A549 (cell line): ENCODE results near the gene B3GALNT2.

Source experiments
- CTCF ChIP-seq: fragments of >200 bp; sonication (Bioruptor Twin); formaldehyde crosslinking; IDR thresholded peaks from 3 replicates; pipeline ENCODE4 v1.5.1; 2016
- FOSL2 ChIP-seq, 2 experiments: fragments of 450-650 bp in 1 of 2; fragments of >200 bp in 1 of 2; sonication (Bioruptor Twin) in 1 of 2; formaldehyde crosslinking; IDR thresholded peaks; 2 replicates each; pipeline versions ENCODE4 v1.5.0 to v1.6.1; 2016 to 2020; ENCODE audit warnings: mild to moderate bottlenecking in 1 of 2, moderate library complexity in 1 of 2
- KDM1A ChIP-seq: fragments of 200-600 bp; sonication (generic); IDR thresholded peaks from 2 replicates; pipeline ENCODE4 v1.6.1; 2016; ENCODE audit warnings: low read depth, mild to moderate bottlenecking
- MYC ChIP-seq: IDR thresholded peaks from 2 replicates; pipeline ENCODE4 v1.6.1; 2012; ENCODE audit warnings: mild to moderate bottlenecking, inconsistent platforms, low read length, improper control_type of control experiment, borderline replicate concordance
- RAD21 ChIP-seq, 2 experiments: fragments of >200 bp in 1 of 2; sonication (Bioruptor Twin) in 1 of 2; formaldehyde crosslinking in 1 of 2; IDR thresholded peaks in 1 of 2; conservative IDR thresholded peaks in 1 of 2; 2 replicates in 1 of 2; 3 replicates in 1 of 2; pipeline ENCODE4 v1.6.1; 2012 to 2018; ENCODE audit warnings: inconsistent platforms in 1 of 2
- RFX5 ChIP-seq: fragments of 450-650 bp; IDR thresholded peaks from 2 replicates; pipeline ENCODE4 v1.7.1; 2014; ENCODE audit warnings: antibody characterized with exemption, mild to moderate bottlenecking, moderate library complexity

DNA sequence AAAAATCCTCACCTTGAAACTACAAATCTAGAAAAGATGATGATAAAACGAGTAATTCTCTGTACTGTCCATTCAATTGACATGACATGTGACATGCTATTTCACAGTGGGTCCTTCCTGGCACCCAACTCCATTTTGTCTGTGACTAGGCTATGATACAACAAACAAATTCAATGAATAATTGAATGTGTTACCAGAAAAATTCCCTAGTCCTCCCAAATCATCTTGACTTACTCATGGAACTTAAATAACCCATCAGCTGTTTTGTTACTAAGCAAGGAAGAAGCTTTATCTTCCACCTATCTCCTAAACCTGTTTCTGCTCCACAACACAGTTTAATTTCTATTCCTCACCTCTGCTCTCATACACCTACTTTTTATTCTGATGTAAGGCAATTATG is 30.4 kb downstream of the B3GALNT2 start:
- TF ChIP-seq CTCF (no peak), MYC (no peak), RFX5 (no peak), RAD21 (conservative IDR thresholded peaks at IDR 0.05 in 1 of 2, IDR thresholded peaks at IDR 0.05 in 1 of 2) (no peak), KDM1A (no peak), FOSL2 (IDR thresholded peaks at IDR 0.05) (no peak), FOSL2 (CRISPR knock-in tag; IDR thresholded peaks at IDR 0.05) (no peak)
